Activated CD8-positive, alpha-beta T cell treated with anti-CD3 and anti-CD28 coated beads for 36 hours (primary cell): Measurements from ENCODE around the gene KCNK10. TPM values are rescaled to one million over a fixed set of nuclear protein-coding genes. Genes with fewer than 3 reads are reported as not detected.

Source experiments
- ATAC-seq: fragments of 200-7000 bp; cut with Tn5 transposase; one replicate; pipeline ENCODE4 v1.10.0; 2021; ENCODE audit warnings: mild to moderate bottlenecking, moderate library complexity
- CTCF ChIA-PET: fragments of 350-600 bp; sonication (Branson Sonifier 250); formaldehyde crosslinking; loops from one replicate; lab custom pipeline; 2021; ENCODE audit warnings: antibody characterized with exemption; lab: Charles Lee
- POLR2A ChIA-PET: fragments of 350-600 bp; sonication (Branson Sonifier 250); formaldehyde crosslinking; loops from one replicate; lab custom pipeline; 2021; ENCODE audit warnings: antibody characterized with exemption; lab: Charles Lee
- DNase-seq: peaks from one replicate; pipeline ENCODE4 v3.0.0-alpha.2; 2020
- H3K27ac Mint-ChIP-seq: one replicate; pipeline ENCODE4 v1.8.0; 2021; ENCODE audit warnings: mild to moderate bottlenecking, mixed read lengths
- H3K27me3 Mint-ChIP-seq: one replicate; pipeline ENCODE4 v1.8.0; 2021; ENCODE audit warnings: mixed read lengths
- H3K36me3 Mint-ChIP-seq: one replicate; pipeline ENCODE4 v1.8.0; 2021; ENCODE audit warnings: low read depth, mixed read lengths
- H3K4me1 Mint-ChIP-seq: one replicate; pipeline ENCODE4 v1.8.0; 2021; ENCODE audit warnings: low read depth, mixed read lengths
- H3K4me3 Mint-ChIP-seq: one replicate; pipeline ENCODE4 v1.8.0; 2021; ENCODE audit warnings: mild to moderate bottlenecking, moderate library complexity, mixed read lengths
- H3K9me3 Mint-ChIP-seq: one replicate; pipeline ENCODE4 v1.8.0; 2021; ENCODE audit warnings: mixed read lengths
- CTCF ChIP-seq: fragments of 200-600 bp; IDR thresholded peaks from one replicate; pipeline ENCODE4 v1.8.0; 2022; ENCODE audit warnings: antibody characterized with exemption, mild to moderate bottlenecking
- intact Hi-C: fragments of 100-400 bp; cut with micrococcal nuclease; formaldehyde crosslinking; loops from one replicate; pipeline ENCODE4 v1.10.0; 2022
- total RNA-seq, 2 experiments: library from RNA; stranded (reverse); gene quantifications; one replicate each; pipeline ENCODE4 v1.2.3, GENCODE V29; 2021

KCNK10 gene
- total RNA-seq, 2 experiments from 2014 or later, result not detected

- ATAC-seq, result no peak
- ChIA-PET POLR2A (no interaction called here), CTCF (no interaction called here)
- H3K4me3 Mint-ChIP-seq, result no peak overlapping the region
- TF ChIP-seq CTCF, result no peak
- intact Hi-C loops, result no loop called here
- H3K9me3 Mint-ChIP-seq, result no peaks in the 10 kb centered on the region
- no peaks in the 10 kb centered on the region for H3K4me1 Mint-ChIP-seq
- no peak overlapping the region for H3K27ac Mint-ChIP-seq
- H3K27me3 Mint-ChIP-seq, result peaks cover 13% of the 10 kb centered on the region
- no peak for DNase-seq
- H3K36me3 Mint-ChIP-seq, result no peaks in the 10 kb centered on the region
Measured at GRCh38 chr14:88202286-88202685, 120.8 kb downstream of the KCNK10 start.

GRCh38 chr14:88201851-88202250 is 121.2 kb downstream of the KCNK10 start:
- TF ChIP-seq CTCF, result no peak
- DNase-seq (no peak), ATAC-seq (no peak)
- ChIA-PET CTCF (interaction anchor here (2.0 to 2.1 kb wide), 2 partner anchors 12 to 256 kb away, joined by 7 to 9 read pairs; no protein-coding TSS in a partner anchor), POLR2A (no interaction called here)
- Mint-ChIP-seq H3K36me3 (no peaks in the 10 kb centered on the region), H3K4me3 (no peak overlapping the region), H3K4me1 (no peaks in the 10 kb centered on the region), H3K27ac (no peak overlapping the region), H3K9me3 (no peaks in the 10 kb centered on the region), H3K27me3 (peaks cover 13% of the 10 kb centered on the region)
- intact Hi-C loops, result no loop called here

GRCh38 chr14:88199882-88200281 is 123.2 kb downstream of the KCNK10 start:
- TF ChIP-seq CTCF, result no peak
- H3K4me3 Mint-ChIP-seq, result no peak overlapping the region
- intact Hi-C loops, result no loop called here
- H3K36me3 Mint-ChIP-seq, result no peaks in the 10 kb centered on the region
- ChIA-PET CTCF (interaction anchor here (2.0 to 2.5 kb wide), 3 partner anchors 10 to 255 kb away, joined by 7 to 16 read pairs (median 9); no protein-coding TSS in a partner anchor), POLR2A (interaction anchor here (0.5 kb wide), 1 partner anchor 798 kb away, joined by 3 read pairs; no protein-coding TSS in a partner anchor)
- H3K4me1 Mint-ChIP-seq, result no peaks in the 10 kb centered on the region
- peaks cover 13% of the 10 kb centered on the region for H3K27me3 Mint-ChIP-seq
- H3K9me3 Mint-ChIP-seq, result no peaks in the 10 kb centered on the region
- no peak for ATAC-seq
- no peak overlapping the region for H3K27ac Mint-ChIP-seq
- no peak for DNase-seq

GRCh38 chr14:88198446-88198845 is 124.6 kb downstream of the KCNK10 start:
- Mint-ChIP-seq H3K27ac (no peak overlapping the region), H3K27me3 (peaks cover 13% of the 10 kb centered on the region), H3K4me1 (no peaks in the 10 kb centered on the region), H3K36me3 (no peaks in the 10 kb centered on the region), H3K9me3 (no peaks in the 10 kb centered on the region), H3K4me3 (no peak overlapping the region)
- no peak for DNase-seq
- TF ChIP-seq CTCF, result no peak
- no peak for ATAC-seq
- CTCF ChIA-PET, result interaction anchor here (0.9 to 2.5 kb wide), 3 partner anchors 9 to 30 kb away, joined by 3 to 16 read pairs (median 3); no protein-coding TSS in a partner anchor
- intact Hi-C loops, result no loop called here
- POLR2A ChIA-PET, result no interaction called here

GRCh38 chr14:88196925-88197324 is 126.1 kb downstream of the KCNK10 start:
- Mint-ChIP-seq H3K4me1 (no peaks in the 10 kb centered on the region), H3K36me3 (no peaks in the 10 kb centered on the region), H3K9me3 (no peaks in the 10 kb centered on the region), H3K27me3 (peaks cover 9% of the 10 kb centered on the region), H3K4me3 (no peak overlapping the region), H3K27ac (no peak overlapping the region)
- DNase-seq (no peak), ATAC-seq (no peak)
- TF ChIP-seq CTCF, result no peak
- POLR2A ChIA-PET, result no interaction called here
- intact Hi-C loops, result no loop called here
- CTCF ChIA-PET, result interaction anchor here (0.6 to 1.2 kb wide), 2 partner anchors 9 to 28 kb away, joined by 3 to 4 read pairs; no protein-coding TSS in a partner anchor
